WTC11 (cell line): ENCODE results near the gene PRKAG2. TPM values are rescaled to one million over a fixed set of nuclear protein-coding genes. Genes with fewer than 3 reads are reported as not detected.

Experiments
- ATF3 ChIP-seq: sonication (generic); formaldehyde crosslinking; conservative IDR thresholded peaks from 2 replicates; pipeline ENCODE4 v1.8.1; 2022; ENCODE audit warnings: mild to moderate bottlenecking, missing genetic modification reagents
- ELF4 ChIP-seq: sonication (generic); formaldehyde crosslinking; IDR thresholded peaks from 2 replicates; pipeline ENCODE4 v1.8.1; 2022; ENCODE audit warnings: low read depth, mild to moderate bottlenecking, moderate library complexity, missing genetic modification reagents
- HMGXB4 ChIP-seq: sonication (generic); formaldehyde crosslinking; IDR thresholded peaks from 2 replicates; pipeline ENCODE4 v1.8.1; 2023; ENCODE audit warnings: mild to moderate bottlenecking, moderate library complexity, missing genetic modification reagents
- MXD4 ChIP-seq: fragments of 250-450 bp; sonication (Bioruptor Pico); IDR thresholded peaks from 2 replicates; pipeline ENCODE4 v1.8.0; 2021; ENCODE audit warnings: mild to moderate bottlenecking, moderate library complexity, borderline replicate concordance
- NR3C1 ChIP-seq: sonication (generic); formaldehyde crosslinking; conservative IDR thresholded peaks from 2 replicates; pipeline ENCODE4 v1.8.1; 2023; ENCODE audit warnings: low read depth, mild to moderate bottlenecking, missing genetic modification reagents
- TP53 ChIP-seq: sonication (generic); formaldehyde crosslinking; IDR thresholded peaks from 2 replicates; pipeline ENCODE4 v1.8.1; 2023; ENCODE audit warnings: mild to moderate bottlenecking, missing genetic modification reagents
- ZBTB21 ChIP-seq: sonication (generic); formaldehyde crosslinking; IDR thresholded peaks from 2 replicates; pipeline ENCODE4 v1.8.1; 2023; ENCODE audit warnings: mild to moderate bottlenecking, missing genetic modification reagents, borderline replicate concordance
- ZNF425 ChIP-seq: fragments of 250-450 bp; sonication (Bioruptor Pico); conservative IDR thresholded peaks from 2 replicates; pipeline ENCODE4 v1.9.0; 2021; ENCODE audit warnings: mild to moderate bottlenecking
- total RNA-seq: library from RNA; stranded (reverse); gene quantifications from 3 replicates; pipeline ENCODE4 v1.2.3, GENCODE V29; 2021
- TF ChIP-seq, protein P1 (sequence below): sonication (generic); formaldehyde crosslinking; IDR thresholded peaks from 2 replicates; pipeline ENCODE4 v1.8.1; 2023; ENCODE audit warnings: mild to moderate bottlenecking, missing genetic modification reagents, moderate library complexity
- TF ChIP-seq, protein P2 (sequence below): sonication (generic); formaldehyde crosslinking; IDR thresholded peaks from 2 replicates; pipeline ENCODE4 v1.8.1; 2022; ENCODE audit warnings: low read depth, missing genetic modification reagents, borderline replicate concordance
- TF ChIP-seq, protein P3 (sequence below): sonication (generic); formaldehyde crosslinking; IDR thresholded peaks from 2 replicates; pipeline ENCODE4 v1.8.1; 2022; ENCODE audit warnings: mild to moderate bottlenecking, moderate library complexity, missing genetic modification reagents
- TF ChIP-seq, protein P4 (sequence below): fragments of 250-450 bp; sonication (Bioruptor Pico); IDR thresholded peaks from 2 replicates; pipeline ENCODE4 v1.9.0; 2021; ENCODE audit warnings: mild to moderate bottlenecking, borderline replicate concordance
- TF ChIP-seq, protein P5 (sequence below): sonication (generic); formaldehyde crosslinking; IDR thresholded peaks from 2 replicates; pipeline ENCODE4 v1.8.1; 2023; ENCODE audit warnings: mild to moderate bottlenecking, missing genetic modification reagents, borderline replicate concordance

Gene PRKAG2
- total RNA-seq, 1 experiment from 2014 or later, result 20.3 TPM

DNA sequence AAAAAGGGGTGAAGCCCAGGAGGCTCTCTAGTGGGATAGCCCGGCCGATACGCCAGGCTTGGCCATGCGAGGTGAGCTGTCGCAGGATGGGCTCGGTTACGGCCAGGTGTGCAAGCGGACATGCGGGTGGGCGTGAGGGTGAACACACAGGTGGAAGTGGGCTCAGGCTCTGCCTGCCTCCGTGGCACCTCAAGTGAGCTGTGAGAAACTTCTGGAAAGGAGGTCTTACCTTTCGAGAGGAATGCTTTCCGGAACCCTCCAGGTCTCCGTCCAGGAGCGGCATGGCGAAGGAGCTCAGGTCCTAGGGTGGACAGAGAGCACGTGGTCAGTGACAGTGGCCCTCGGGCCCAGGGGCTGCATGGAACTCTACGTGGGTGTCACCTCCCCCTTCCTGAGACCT lies 90.7 kb downstream of the PRKAG2 start (continued):
- TF ChIP-seq, protein P1, sequence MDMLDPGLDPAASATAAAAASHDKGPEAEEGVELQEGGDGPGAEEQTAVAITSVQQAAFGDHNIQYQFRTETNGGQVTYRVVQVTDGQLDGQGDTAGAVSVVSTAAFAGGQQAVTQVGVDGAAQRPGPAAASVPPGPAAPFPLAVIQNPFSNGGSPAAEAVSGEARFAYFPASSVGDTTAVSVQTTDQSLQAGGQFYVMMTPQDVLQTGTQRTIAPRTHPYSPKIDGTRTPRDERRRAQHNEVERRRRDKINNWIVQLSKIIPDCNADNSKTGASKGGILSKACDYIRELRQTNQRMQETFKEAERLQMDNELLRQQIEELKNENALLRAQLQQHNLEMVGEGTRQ (CRISPR knock-in tag), result no peak
- TF ChIP-seq NR3C1 (CRISPR knock-in tag) (no peak), ZBTB21 (no peak), ZNF425 (CRISPR knock-in tag) (no peak), ATF3 (CRISPR knock-in tag) (no peak), MXD4 (CRISPR knock-in tag) (no peak), TP53 (CRISPR knock-in tag) (no peak), HMGXB4 (CRISPR knock-in tag) (no peak), ELF4 (CRISPR knock-in tag) (no peak)
- TF ChIP-seq, protein P2, sequence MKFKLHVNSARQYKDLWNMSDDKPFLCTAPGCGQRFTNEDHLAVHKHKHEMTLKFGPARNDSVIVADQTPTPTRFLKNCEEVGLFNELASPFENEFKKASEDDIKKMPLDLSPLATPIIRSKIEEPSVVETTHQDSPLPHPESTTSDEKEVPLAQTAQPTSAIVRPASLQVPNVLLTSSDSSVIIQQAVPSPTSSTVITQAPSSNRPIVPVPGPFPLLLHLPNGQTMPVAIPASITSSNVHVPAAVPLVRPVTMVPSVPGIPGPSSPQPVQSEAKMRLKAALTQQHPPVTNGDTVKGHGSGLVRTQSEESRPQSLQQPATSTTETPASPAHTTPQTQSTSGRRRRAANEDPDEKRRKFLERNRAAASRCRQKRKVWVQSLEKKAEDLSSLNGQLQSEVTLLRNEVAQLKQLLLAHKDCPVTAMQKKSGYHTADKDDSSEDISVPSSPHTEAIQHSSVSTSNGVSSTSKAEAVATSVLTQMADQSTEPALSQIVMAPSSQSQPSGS (CRISPR knock-in tag), result no peak
- TF ChIP-seq, protein P3, sequence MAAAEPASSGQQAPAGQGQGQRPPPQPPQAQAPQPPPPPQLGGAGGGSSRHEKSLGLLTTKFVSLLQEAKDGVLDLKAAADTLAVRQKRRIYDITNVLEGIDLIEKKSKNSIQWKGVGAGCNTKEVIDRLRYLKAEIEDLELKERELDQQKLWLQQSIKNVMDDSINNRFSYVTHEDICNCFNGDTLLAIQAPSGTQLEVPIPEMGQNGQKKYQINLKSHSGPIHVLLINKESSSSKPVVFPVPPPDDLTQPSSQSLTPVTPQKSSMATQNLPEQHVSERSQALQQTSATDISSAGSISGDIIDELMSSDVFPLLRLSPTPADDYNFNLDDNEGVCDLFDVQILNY (CRISPR knock-in tag), result no peak
- TF ChIP-seq, protein P4, sequence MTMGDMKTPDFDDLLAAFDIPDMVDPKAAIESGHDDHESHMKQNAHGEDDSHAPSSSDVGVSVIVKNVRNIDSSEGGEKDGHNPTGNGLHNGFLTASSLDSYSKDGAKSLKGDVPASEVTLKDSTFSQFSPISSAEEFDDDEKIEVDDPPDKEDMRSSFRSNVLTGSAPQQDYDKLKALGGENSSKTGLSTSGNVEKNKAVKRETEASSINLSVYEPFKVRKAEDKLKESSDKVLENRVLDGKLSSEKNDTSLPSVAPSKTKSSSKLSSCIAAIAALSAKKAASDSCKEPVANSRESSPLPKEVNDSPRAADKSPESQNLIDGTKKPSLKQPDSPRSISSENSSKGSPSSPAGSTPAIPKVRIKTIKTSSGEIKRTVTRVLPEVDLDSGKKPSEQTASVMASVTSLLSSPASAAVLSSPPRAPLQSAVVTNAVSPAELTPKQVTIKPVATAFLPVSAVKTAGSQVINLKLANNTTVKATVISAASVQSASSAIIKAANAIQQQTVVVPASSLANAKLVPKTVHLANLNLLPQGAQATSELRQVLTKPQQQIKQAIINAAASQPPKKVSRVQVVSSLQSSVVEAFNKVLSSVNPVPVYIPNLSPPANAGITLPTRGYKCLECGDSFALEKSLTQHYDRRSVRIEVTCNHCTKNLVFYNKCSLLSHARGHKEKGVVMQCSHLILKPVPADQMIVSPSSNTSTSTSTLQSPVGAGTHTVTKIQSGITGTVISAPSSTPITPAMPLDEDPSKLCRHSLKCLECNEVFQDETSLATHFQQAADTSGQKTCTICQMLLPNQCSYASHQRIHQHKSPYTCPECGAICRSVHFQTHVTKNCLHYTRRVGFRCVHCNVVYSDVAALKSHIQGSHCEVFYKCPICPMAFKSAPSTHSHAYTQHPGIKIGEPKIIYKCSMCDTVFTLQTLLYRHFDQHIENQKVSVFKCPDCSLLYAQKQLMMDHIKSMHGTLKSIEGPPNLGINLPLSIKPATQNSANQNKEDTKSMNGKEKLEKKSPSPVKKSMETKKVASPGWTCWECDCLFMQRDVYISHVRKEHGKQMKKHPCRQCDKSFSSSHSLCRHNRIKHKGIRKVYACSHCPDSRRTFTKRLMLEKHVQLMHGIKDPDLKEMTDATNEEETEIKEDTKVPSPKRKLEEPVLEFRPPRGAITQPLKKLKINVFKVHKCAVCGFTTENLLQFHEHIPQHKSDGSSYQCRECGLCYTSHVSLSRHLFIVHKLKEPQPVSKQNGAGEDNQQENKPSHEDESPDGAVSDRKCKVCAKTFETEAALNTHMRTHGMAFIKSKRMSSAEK (CRISPR knock-in tag), result no peak
- TF ChIP-seq, protein P5, sequence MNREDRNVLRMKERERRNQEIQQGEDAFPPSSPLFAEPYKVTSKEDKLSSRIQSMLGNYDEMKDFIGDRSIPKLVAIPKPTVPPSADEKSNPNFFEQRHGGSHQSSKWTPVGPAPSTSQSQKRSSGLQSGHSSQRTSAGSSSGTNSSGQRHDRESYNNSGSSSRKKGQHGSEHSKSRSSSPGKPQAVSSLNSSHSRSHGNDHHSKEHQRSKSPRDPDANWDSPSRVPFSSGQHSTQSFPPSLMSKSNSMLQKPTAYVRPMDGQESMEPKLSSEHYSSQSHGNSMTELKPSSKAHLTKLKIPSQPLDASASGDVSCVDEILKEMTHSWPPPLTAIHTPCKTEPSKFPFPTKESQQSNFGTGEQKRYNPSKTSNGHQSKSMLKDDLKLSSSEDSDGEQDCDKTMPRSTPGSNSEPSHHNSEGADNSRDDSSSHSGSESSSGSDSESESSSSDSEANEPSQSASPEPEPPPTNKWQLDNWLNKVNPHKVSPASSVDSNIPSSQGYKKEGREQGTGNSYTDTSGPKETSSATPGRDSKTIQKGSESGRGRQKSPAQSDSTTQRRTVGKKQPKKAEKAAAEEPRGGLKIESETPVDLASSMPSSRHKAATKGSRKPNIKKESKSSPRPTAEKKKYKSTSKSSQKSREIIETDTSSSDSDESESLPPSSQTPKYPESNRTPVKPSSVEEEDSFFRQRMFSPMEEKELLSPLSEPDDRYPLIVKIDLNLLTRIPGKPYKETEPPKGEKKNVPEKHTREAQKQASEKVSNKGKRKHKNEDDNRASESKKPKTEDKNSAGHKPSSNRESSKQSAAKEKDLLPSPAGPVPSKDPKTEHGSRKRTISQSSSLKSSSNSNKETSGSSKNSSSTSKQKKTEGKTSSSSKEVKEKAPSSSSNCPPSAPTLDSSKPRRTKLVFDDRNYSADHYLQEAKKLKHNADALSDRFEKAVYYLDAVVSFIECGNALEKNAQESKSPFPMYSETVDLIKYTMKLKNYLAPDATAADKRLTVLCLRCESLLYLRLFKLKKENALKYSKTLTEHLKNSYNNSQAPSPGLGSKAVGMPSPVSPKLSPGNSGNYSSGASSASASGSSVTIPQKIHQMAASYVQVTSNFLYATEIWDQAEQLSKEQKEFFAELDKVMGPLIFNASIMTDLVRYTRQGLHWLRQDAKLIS, result no peak
